ENCODE data around the gene CLEC20A.

CLEC20A gene

DNA sequence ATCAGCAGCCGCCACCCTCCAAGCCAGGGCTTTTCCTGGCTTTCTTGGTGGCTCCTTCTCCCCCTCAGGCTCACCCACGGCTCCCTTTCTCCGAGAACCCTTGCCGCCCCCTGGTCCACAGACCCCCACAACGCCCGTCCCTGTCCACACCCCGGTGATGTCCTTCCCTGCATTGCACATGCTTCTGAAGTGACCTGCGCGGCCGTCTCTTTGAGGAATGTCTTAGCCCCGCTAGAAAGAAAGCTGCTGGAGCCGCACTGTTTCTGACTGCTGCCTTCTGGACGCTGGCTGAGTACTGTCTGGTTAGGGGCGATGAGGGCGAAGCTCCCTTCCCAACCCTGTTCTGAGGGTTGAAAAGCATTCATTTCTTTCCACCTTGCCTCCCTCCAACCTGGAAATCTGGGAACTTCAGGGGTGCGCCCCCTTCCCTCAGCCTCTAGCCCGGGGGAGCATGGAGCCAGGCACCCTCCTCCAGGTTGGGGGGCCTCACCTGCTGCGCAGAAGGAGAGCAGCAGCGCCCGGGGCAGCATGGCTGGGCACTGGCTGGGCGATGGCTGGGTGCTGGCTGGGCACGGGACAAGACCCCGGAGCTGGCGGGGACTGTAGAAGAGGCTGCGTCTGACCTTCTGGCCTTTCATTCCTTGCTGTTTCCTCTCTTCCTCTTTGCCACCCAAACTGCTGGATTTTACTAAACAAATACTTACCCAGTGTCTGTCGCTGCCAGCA, at the start of gene CLEC20A:
CLEC20A (minus strand) TSS at position 555 of the 726 bp plus-strand sequence; CDS start at position 530, 25 bp downstream.
- DNase-seq = no peak

DNA sequence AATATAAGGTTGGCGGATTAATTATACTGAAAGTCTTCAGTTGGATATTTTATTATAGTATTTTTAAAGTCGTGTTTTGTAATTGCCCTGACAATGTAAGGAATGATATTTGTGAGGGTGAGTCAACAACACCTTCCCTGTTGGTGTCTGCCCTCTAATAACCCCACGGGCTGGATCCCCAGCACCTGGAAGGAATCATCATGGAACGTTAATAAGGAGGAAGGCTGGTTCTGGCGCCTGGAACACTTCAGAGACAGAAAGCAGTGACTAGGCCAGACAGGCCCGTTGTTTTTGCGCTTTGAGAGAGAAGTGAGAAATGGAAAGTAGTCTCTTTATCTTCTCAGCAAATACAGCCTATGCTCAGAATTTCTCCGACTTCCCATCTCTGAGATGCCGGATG, 47.8 kb upstream of the CLEC20A start:
- no peak for DNase-seq

DNA sequence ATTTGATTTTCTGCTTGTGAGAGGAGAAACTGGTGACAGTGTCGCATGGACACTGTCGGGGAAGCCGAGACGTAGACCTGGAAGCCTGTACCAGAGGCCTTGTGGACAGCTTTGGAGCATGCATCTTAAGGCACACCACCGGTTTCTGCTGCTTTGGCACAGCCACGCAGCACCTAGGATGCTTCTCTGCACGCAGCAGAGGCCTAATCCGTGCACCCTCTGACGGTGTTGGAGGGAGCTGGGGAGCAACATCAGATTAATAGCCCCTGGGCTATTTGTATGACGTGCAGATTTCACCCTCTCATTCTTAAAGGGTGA, 46.5 kb upstream of the CLEC20A start:
- no peak for DNase-seq

GRCh38 chr1:178542554-178543289, 46.0 kb upstream of the CLEC20A start:
- peak; percentile 93 for DNase-seq

DNA sequence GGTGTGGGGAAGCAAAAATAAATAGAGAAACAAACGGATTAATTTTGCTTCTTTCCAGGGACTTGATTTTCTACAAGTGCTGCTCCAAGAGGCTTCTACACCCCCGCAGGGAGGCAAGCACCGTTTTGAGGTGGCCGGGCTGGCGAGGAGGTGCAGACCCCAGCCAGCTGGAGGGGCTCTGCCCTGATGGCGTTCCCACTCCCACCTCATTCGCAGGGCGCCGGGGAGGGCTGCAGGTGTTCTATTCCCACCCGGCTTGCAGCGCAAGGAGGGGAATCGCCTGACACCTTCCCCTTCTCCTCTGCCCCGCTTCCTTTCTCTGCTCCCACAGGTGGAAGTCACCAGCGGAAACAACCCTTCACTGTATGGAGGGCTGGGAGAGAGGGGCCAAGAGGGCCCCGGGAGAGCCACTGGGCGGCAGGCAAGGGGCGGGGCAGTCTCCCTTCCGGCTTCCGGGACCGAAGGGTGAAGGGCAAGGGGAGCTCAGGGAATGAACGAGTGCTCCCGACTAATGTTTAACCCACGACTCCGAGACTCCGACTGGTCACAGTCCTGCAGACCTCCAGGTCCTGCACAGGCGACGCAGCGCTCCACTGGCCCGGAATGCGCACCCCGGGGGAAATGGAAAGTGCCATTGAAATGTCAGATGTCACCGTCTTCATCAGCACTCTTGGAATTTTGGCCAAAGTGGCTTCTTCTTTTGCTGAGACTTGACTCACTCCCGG, 45.2 kb upstream of the CLEC20A start:
- peak; percentile 60 for DNase-seq

GRCh38 chr1:178541379-178541778, 44.6 kb upstream of the CLEC20A start:
- no peak for DNase-seq

DNA sequence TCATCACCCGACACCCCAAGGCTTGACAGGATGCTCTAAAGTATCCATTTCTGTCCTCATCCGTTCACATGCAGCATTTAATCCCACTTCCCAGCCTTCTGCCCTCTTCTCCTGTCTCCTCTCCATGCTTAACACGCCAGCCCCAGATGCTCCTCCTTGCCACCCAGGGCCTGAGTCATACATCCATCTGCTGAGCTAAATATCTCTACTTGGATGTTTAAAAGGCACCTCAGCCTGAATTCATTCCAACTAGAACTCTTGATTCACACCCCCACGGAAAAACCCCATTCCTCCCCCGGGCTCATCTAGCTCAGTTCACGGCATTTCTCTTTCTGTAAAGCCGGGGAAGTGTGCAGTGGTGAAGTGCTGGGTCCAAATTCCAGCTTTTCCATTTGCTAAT, 43.9 kb upstream of the CLEC20A start:
- DNase-seq = no peak

DNA sequence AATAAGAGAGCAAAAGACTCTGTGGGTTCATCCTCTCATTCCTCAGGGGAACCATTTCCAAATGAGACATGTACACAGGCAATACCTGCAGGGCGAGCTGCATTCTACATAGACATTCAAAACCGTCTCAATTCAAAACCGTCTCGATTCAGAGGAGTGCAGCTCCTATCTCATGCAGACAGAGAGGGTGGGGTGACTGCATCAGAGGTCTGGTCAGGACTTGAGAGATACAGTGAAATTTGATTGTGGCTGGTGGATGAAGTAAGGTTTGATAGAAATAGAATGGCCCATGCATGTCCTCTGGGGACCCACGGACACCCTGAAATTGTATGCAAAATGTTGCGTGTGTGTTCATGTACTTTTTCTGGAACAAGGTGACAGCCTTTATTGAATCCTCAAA, 43.4 kb upstream of the CLEC20A start:
- no peak for DNase-seq

DNA sequence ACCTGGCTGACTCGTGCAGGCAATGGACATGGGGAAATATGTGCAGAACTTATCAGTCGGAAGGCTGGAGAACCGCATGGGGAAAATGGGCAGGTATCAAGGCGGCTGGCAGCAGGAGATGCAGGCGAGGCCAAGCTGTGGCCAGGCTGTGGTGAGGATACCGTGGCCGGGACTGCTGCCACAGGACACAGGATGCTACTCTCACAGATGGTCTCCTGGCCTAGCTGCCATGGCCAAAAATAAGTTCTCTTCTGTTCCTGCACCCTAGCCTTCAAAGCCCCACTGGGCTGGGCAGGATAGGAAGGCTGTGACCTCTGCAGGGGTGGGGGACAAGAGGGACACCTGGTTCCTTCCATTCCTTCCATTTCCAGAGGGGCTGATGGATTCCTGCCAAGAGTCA, 42.5 kb upstream of the CLEC20A start:
- no peak for DNase-seq

GRCh38 chr1:178538192-178538916, 41.6 kb upstream of the CLEC20A start:
- no peak for DNase-seq

DNA sequence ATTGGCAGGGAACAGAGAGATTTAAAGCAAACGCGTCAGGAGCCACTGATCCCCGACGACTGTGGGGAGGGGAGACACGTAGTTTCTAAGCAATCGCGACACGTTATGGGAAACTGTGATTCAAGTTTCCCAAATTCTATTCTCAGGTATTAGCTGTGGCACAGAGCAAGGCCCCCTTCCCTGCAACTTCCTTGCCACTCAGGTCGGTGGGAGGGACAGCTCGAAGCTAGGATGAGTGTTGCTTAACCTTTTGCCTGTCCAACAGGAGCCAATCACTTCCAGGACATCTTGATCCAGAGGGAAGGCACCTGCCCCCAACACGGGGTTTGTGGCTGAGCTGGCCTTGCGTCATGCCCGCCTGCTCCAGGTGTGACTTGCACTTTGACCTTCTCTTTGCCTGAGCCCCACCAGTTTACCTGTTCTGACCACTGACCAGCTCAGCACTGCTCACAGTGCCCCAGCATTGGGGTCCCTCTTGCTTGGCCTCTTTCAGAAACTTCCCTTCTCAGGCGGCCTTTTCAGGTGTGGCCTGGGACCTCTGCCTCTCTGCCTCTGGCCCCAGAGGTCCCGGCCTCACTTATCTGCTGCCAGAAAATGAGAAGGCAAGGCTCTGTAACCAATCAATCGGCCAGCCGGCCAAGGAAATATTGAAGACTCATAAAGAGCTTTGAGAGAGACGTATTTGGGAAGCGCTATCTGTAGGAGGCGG, 40.8 kb upstream of the CLEC20A start:
- DNase-seq = no peak

DNA sequence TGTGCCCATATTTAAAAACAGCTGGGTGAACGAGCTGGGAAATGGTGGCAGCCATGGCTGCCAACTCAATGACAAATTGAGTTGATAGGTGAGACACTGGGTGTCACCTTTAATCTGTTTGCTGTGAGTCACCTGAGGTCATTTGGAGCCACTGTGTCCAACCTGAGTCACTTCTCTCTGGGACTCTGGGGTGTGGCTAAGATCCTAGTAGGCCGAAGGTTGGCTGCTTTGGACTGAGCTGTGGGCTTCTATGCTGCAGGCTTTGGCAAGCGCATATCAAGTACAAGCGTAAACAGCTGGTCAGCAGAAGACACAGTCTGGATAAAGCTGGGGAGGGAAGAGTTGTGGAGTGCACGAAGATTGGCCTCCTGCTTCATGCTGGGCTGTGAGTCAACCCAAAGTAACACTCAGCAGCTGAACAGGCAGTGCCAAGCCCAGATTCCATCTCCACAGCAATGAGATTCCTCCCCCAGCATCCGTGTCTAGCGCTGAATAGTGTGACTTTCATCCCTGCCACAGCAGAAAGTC, 40.1 kb upstream of the CLEC20A start:
- DNase-seq = no peak

GRCh38 chr1:178536329-178536728, 39.6 kb upstream of the CLEC20A start:
- DNase-seq = no peak

GRCh38 chr1:178534137-178534868, 37.5 kb upstream of the CLEC20A start:
- no peak for DNase-seq

- DNase-seq = no peak
These were observed 36.6 kb upstream of the CLEC20A start for GRCh38 chr1:178533121-178533946.

- DNase-seq = peak; percentile 77
These were observed 35.6 kb upstream of the CLEC20A start for GRCh38 chr1:178532392-178532791.

- no peak for DNase-seq
These were observed 35.1 kb upstream of the CLEC20A start for GRCh38 chr1:178531887-178532286.

GRCh38 chr1:178530502-178530901, 33.7 kb upstream of the CLEC20A start:
- DNase-seq = no peak

- no peak for DNase-seq
These were observed 33.3 kb upstream of the CLEC20A start for GRCh38 chr1:178530037-178530402.

DNA sequence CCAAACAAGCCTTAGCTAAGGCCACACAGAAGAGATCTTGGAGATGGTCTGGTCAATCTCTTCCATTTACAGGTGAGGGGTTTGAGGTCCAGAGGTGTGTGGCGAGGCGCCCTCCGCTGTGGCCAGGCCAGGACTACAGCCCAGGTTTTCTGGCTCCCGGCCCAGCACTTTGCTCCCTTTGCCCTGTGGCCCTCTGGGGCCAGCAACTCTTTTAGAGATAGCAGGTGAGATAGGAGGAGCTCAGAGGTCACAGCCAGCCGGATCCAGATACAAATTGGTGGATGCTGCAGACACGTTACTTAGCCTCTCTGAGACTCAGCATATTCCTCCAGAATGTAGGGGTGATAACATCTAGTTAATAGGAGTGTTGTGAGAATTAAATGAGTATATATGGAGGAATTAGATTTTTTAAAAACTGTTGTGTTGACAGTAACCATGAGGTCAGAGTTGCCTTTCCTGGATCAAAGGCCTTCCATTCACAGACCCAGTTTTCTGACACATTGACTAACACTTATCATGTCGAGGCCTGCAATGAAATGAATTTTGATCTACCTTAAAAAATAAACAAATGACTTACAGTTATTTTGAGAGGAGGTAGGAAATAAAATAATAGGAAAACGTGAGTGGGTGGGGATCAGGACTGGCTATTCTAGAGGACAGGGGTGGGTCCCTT, 32.7 kb upstream of the CLEC20A start:
- DNase-seq = no peak
